NK-92 (cell line): ENCODE data around the gene CCDC170.
"Not testable (repeated sequence)": the region's sequence is repeated elsewhere in the genome, so short reads cannot be mapped to it uniquely, and the experiment has no call there.

Experiments
- DNase-seq: peaks from one replicate; lab custom pipeline; 2025; ENCODE audit not compliant: unreplicated experiment; lab: John Stamatoyannopoulos, UW

Gene CCDC170

GRCh38 chr6:151544884-151545283, 51.1 kb downstream of the CCDC170 start:
- not testable (repeated sequence) for DNase-seq

- no peak for DNase-seq
Measured at GRCh38 chr6:151546941-151547659, 53.3 kb downstream of the CCDC170 start.

- no peak for DNase-seq
Measured at GRCh38 chr6:151548201-151548600, 54.4 kb downstream of the CCDC170 start.

DNA sequence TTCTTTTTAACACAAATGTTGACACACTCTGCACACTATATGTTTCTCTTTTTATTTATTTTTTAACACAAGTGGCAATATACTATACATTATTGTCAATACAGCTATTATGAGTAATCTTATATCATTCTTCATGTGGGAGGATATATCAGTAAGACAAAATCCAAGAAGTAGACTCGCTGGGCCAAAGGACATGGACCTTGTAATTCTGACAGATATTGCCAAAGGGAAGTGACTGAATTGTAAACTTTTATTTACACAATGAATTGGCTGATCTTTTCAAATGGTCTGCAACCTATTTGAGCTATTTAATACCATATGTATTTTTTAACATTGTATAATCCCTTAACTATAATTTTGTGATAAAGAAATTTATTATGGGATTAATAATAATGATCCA, 56.0 kb downstream of the CCDC170 start:
- DNase-seq = no peak

DNA sequence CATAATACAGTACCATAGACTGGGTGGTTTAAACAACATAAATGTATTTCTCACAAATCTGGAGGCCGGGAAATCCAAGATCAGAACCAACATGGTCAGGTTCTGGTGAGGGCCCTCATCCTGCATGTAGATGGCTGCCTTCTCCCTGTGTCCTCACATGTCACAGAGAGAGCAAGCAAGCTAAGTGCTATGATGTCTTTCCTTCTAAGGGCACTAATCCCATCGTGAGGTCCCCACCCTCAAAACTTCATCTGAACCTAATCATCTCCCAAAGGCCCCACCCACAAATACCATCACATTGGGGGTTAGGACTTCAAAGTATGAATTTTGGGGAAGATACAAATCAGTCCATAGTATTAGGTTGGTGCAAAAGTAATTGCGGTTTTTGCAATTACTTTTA, 56.8 kb downstream of the CCDC170 start:
- DNase-seq = no peak

DNA sequence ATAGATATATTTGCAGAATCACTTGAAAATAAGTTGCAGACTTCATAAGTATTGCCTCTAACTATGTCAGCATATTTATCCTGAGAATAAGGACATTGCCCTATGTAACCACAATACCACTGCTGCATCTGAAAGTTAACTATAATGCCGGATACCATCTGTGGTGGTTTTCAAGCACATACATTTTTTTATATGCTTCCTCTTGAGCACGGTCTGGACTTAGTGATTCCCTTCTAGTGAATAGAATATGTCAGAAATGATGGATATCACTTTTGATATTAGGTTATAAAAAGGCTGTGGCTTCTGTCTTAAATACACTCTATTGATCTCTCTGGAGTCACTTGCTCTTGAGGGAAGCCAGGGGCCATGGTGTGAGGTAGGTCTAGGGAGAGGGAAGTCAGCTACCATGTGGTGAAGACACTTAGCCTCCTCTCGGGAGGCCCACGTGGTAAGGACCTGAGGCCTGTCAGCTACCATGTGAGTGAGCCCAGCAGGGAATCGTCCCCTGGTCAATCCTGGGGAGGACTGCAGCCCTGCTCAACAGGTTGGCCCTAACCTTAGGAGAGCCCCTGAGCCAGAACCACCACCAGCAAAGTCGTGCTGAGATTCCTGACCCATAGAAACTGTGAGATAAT, 57.5 kb downstream of the CCDC170 start:
- DNase-seq = no peak

- no peak for DNase-seq
Measured at GRCh38 chr6:151553416-151554165, 59.8 kb downstream of the CCDC170 start.

DNA sequence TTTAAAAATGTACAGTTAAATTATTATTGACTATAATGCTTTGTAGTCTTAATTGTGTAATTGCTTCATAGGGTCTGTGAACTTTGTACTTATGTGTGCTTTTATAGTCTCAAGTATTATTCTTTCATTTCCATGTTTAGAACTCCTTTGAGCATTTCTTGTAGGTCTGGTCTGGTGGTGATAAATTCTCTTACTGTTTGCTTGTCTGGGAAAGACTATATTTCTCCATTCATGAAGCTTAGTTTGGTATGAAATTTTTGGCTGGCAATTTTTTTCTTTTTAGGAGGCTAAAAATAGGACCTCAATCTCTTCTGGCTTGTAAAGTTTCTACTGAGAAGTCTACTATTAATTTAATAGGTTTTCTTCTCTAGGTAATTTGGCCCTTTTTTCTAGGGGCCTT, 67.4 kb downstream of the CCDC170 start:
- DNase-seq = no peak

GRCh38 chr6:151564654-151565053, 70.8 kb downstream of the CCDC170 start:
- no peak for DNase-seq

GRCh38 chr6:151565940-151566339, 72.1 kb downstream of the CCDC170 start:
- no peak for DNase-seq

DNA sequence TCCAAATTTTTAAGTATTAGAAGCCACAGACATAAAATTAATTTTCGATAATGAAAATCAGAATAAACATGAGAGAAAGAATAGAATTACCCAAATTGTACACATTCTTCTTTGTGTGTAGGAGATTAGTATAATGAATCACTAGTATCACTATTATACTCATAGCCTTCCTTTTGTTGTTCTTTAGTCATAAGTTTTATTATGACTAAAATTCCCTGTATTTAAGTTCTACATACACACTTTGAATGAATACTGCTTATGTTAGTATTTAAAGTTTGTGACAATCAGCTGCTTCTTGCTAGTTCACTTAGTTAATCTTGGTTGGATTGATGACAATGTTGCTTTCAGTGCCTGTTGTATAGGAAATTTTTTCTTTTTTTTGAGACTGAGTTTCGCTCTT, 72.7 kb downstream of the CCDC170 start:
- no peak for DNase-seq

DNA sequence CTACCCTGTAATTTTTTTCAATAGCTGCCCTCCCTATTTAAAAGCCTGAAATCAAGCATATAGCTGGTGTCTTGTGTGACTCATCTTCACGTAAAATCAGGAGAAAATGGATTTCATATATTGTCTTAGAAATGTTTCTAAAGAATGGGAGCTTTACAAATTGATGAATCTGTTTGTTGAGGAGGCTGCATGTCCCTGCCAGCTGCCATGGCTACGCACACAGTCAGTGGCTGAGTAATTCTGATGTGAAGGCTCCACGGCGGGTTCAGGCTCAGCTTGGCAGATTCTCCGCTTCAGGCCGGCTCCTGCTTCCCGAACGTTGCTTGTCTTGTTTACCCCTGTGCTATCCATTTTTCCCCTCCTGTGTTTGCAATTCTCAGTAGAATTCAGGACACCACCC, 82.8 kb downstream of the CCDC170 start:
- DNase-seq = no peak

- no peak for DNase-seq
Measured at GRCh38 chr6:151577257-151577656, 83.4 kb downstream of the CCDC170 start.

DNA sequence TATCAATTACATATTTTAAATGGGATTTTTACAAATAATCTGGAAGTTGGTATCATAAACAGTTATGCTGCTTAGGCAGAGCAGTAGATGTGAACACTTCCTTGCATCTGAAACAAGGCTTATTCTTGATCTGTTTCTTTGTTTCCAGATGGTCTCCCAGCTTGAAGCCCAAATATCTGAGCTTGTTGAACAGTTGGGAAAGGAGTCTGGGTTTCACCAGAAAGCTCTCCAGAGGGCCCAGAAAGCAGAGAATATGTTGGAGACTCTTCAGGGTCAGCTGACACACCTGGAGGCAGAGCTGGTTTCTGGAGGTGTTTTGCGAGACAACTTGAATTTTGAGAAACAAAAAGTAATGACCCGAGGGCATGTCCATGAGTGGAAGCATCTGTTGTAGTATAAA, 91.9 kb downstream of the CCDC170 start:
- DNase-seq = no peak

DNA sequence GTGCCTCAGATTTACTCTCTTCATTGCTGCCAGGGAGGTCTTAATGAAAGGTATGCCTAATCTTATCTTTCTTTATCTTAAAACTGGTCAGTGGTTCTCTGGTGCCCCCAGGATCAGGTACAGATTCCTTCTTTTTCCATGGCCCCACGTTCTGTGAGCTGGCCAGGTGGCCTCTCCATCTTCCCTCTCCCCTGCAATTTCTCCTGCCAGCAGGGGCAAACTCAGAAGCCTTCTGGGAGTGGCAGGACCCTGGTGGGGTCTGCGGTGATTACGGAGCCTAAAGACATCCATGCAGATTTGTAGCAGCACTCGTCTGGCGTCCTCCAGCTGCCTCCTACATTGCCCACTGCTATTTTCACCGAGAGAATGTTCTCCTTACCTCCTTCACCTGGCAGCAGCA, 95.8 kb downstream of the CCDC170 start:
- DNase-seq = no peak

GRCh38 chr6:151590742-151591141, 96.9 kb downstream of the CCDC170 start:
- no peak for DNase-seq

GRCh38 chr6:151592449-151593159, 98.8 kb downstream of the CCDC170 start:
- no peak for DNase-seq

DNA sequence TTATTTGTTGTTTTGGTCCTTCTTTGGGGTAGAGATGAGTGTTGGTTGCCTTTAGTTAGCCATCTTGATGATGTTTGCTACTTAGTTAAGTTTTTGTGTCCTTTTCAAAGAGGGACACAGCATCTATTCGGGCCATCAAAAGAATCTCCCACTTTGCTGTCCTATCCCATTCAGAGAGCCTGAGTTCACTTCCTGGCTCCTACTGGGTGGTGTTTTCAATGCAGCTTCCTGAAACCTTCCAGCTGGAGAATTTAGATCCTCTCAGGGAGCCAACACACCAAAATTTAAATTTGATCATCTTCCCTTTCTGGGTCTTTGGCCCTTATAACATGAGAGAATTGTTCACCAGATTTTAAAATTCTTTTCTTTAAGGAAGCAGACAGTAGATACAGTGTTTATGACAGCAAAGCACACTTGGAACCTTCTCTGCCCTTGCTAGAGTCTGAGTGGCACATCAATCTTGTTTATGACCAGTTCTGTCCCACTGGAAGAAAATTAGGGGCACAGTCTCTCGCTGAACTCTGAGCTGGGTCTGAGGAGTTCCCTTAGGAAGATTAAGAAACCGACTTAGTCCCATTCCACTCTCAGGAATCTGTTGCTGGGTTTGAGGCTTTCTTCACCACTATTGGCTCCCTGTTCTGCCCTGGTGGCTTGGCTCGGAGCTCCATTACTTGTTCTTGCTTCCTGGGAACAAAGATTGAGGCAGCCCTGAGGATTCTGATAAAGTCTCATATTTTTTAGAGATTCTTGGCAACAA, 115.5 kb downstream of the CCDC170 start:
- no peak for DNase-seq

DNA sequence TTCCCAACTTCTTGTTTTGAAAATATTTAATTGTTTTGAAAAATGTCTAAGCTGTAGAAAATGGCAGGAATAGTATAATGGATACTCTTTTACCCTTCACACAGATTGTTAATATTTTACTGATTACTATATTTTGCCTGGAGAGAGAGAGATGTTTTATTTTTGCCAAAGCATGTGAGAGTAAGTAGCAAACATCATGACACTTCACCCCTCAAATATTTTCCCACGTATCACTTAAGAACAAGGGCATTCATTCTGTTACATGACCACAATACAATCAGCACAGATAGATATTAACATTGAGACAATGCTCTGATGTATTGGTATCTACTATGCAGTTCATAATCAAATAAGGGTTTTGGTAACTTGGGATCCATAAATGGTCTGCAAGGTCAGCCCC, 116.5 kb downstream of the CCDC170 start:
- DNase-seq = no peak

DNA sequence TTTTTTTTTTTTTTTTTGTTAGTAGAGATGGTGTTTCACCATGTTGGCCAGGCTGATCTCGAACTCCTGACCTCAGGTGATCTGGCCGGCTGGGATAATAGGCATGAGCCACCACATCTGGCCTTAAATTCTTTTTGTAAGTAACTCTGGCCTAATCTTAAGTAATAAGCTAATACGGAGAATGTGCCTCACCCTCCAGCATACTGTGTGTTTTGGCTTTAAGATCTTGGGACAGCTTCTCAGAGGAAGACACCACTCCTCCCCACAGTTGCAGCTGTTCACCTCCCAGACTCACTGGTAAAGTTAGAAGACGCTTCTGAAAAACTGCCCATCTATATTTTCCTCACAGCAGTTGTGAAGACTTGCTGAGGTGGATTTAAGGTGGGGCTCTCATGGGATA, 120.8 kb downstream of the CCDC170 start:
- DNase-seq = no peak

DNA sequence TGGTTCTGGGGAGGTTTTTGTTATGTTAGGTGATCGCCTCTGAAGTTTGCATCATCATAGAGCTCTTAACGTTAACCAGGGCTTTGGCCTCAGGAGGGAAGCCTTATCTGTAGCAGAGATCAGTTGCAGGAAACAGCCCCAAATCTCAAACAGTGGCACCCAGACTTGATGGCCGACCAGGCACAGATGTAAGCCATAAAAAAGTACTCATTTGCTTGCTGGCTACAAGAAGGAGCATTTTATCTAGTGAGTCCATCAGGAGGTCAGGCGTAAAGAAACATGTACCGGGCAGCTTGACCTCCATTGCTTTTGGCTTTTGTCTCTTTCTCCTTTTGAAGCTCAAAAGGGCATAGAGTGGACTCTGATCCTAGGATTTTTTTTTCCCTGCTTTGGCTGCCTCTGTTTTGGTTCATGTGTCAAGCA, 122.3 kb downstream of the CCDC170 start:
- DNase-seq = no peak
